NCI-H187 treated with DMSO at 0.1 percent for 48 hours (cell line): Measurements from ENCODE around the gene LRP6.
"Not testable (repeated sequence)": the region's sequence is repeated elsewhere in the genome, so short reads cannot be mapped to it uniquely, and the experiment has no call there.

Experiments used
- DNase-seq: peaks from one replicate; lab custom pipeline; 2025; lab: John Stamatoyannopoulos, UW

Gene LRP6

GRCh38 chr12:12265571-12266388 is 1.1 kb downstream of the LRP6 start:
- no peak for DNase-seq

- DNase-seq, result no peak
Measured at GRCh38 chr12:12265035-12265434, 1.8 kb downstream of the LRP6 start.

GRCh38 chr12:12263909-12264308 is 2.9 kb downstream of the LRP6 start:
- no peak for DNase-seq

GRCh38 chr12:12256291-12256757 is 10.5 kb downstream of the LRP6 start:
- DNase-seq, result not testable (repeated sequence)

GRCh38 chr12:12254553-12254952 is 12.3 kb downstream of the LRP6 start:
- no peak for DNase-seq

GRCh38 chr12:12249216-12250050 is 17.4 kb downstream of the LRP6 start:
- DNase-seq, result no peak

GRCh38 chr12:12247584-12247983 is 19.3 kb downstream of the LRP6 start:
- DNase-seq, result no peak

- DNase-seq, result no peak
Measured at GRCh38 chr12:12244341-12244740, 22.5 kb downstream of the LRP6 start.

GRCh38 chr12:12240662-12241340 is 26.0 kb downstream of the LRP6 start:
- DNase-seq, result no peak

- no peak for DNase-seq
Measured at GRCh38 chr12:12239127-12239526, 27.7 kb downstream of the LRP6 start.

- DNase-seq, result no peak
Measured at GRCh38 chr12:12238605-12239004, 28.2 kb downstream of the LRP6 start.

- DNase-seq, result no peak
Measured at GRCh38 chr12:12236896-12237295, 29.9 kb downstream of the LRP6 start.

- no peak for DNase-seq
Measured at GRCh38 chr12:12230275-12230674, 36.6 kb downstream of the LRP6 start.

- no peak for DNase-seq
Measured at GRCh38 chr12:12229556-12230092, 37.2 kb downstream of the LRP6 start.

- no peak for DNase-seq
Measured at GRCh38 chr12:12228402-12228801, 38.4 kb downstream of the LRP6 start.

- DNase-seq, result no peak
Measured at GRCh38 chr12:12226187-12226586, 40.7 kb downstream of the LRP6 start.

- DNase-seq, result no peak
Measured at GRCh38 chr12:12224240-12224940, 42.5 kb downstream of the LRP6 start.

GRCh38 chr12:12221560-12221959 is 45.3 kb downstream of the LRP6 start:
- DNase-seq, result no peak

GRCh38 chr12:12219664-12220063 is 47.2 kb downstream of the LRP6 start:
- DNase-seq, result no peak

- DNase-seq, result no peak
Measured at GRCh38 chr12:12217018-12217359, 49.9 kb downstream of the LRP6 start.

- DNase-seq, result no peak
Measured at GRCh38 chr12:12216349-12217017, 50.4 kb downstream of the LRP6 start.
